Stimulated activated CD8-positive, alpha-beta memory T cell treated with anti-CD3 and anti-CD28 coated beads, Interleukin-4, amount 100 ng/mL, for 1 hour (primary cell): ENCODE measurements around the gene NXPH1.
"Not testable (repeated sequence)": the region's sequence is repeated elsewhere in the genome, so short reads cannot be mapped to it uniquely, and the experiment has no call there.

Experiments used
- DNase-seq, 2 donors: peaks; one replicate each; pipeline ENCODE4 v3.0.0-alpha.2; 2020; ENCODE audit warnings: low read depth in 2 of 2, low spot score in 1 of 2

NXPH1 gene

GRCh38 chr7:8684426-8684825, 251.0 kb downstream of the NXPH1 start:
- DNase-seq: no peak

GRCh38 chr7:8699875-8700624, 266.6 kb downstream of the NXPH1 start:
- DNase-seq: no peak

GRCh38 chr7:8702807-8703206, 269.4 kb downstream of the NXPH1 start:
- DNase-seq: no peak

- DNase-seq: no peak
Observed at GRCh38 chr7:8710124-8710523, 276.7 kb downstream of the NXPH1 start.

GRCh38 chr7:8714791-8715190, 281.4 kb downstream of the NXPH1 start:
- no peak for DNase-seq

- no peak for DNase-seq
Observed at GRCh38 chr7:8719102-8719501, 285.7 kb downstream of the NXPH1 start.

- no peak for DNase-seq
Observed at GRCh38 chr7:8724080-8724718, 290.8 kb downstream of the NXPH1 start.

- DNase-seq: not testable (repeated sequence)
Observed at GRCh38 chr7:8731756-8732155, 298.3 kb downstream of the NXPH1 start.

- no peak for DNase-seq
Observed at GRCh38 chr7:8739837-8740236, 306.4 kb downstream of the NXPH1 start.

- no peak for DNase-seq
Observed at GRCh38 chr7:8742837-8743236, 309.4 kb downstream of the NXPH1 start.

- DNase-seq: no peak
Observed at GRCh38 chr7:8747338-8747737, 313.9 kb downstream of the NXPH1 start.

GRCh38 chr7:8751557-8752231, 318.3 kb downstream of the NXPH1 start:
- DNase-seq: no peak

- DNase-seq: no peak
Observed at GRCh38 chr7:8753355-8753754, 319.9 kb downstream of the NXPH1 start.

GRCh38 chr7:8761731-8762130, 328.3 kb downstream of the NXPH1 start:
- DNase-seq: no peak

GRCh38 chr7:8762803-8763202, 329.4 kb downstream of the NXPH1 start:
- DNase-seq: no peak

- no peak for DNase-seq
Observed at GRCh38 chr7:8765374-8765773, 332.0 kb downstream of the NXPH1 start.

GRCh38 chr7:8773518-8773917, 340.1 kb downstream of the NXPH1 start:
- DNase-seq: no peak

GRCh38 chr7:8778459-8778858, 345.1 kb downstream of the NXPH1 start:
- no peak for DNase-seq

- no peak for DNase-seq
Observed at GRCh38 chr7:8781166-8781565, 347.8 kb downstream of the NXPH1 start.

GRCh38 chr7:8783229-8783628, 349.8 kb downstream of the NXPH1 start:
- DNase-seq: no peak

GRCh38 chr7:8785081-8785480, 351.7 kb downstream of the NXPH1 start:
- DNase-seq: no peak

GRCh38 chr7:8800986-8801385, 367.6 kb downstream of the NXPH1 start:
- DNase-seq: no peak
